ENCODE results near the gene MRPL12. TPM values are rescaled to one million over a fixed set of nuclear protein-coding genes. Genes with fewer than 3 reads are reported as not detected.

MRPL12 gene
- total RNA-seq, 1 experiment from 2014 or later = 139 TPM

- no peak for TF ChIP-seq ZNF281 (CRISPR knock-in tag; IDR thresholded peaks at IDR 0.05)
- TF ChIP-seq, protein P1, sequence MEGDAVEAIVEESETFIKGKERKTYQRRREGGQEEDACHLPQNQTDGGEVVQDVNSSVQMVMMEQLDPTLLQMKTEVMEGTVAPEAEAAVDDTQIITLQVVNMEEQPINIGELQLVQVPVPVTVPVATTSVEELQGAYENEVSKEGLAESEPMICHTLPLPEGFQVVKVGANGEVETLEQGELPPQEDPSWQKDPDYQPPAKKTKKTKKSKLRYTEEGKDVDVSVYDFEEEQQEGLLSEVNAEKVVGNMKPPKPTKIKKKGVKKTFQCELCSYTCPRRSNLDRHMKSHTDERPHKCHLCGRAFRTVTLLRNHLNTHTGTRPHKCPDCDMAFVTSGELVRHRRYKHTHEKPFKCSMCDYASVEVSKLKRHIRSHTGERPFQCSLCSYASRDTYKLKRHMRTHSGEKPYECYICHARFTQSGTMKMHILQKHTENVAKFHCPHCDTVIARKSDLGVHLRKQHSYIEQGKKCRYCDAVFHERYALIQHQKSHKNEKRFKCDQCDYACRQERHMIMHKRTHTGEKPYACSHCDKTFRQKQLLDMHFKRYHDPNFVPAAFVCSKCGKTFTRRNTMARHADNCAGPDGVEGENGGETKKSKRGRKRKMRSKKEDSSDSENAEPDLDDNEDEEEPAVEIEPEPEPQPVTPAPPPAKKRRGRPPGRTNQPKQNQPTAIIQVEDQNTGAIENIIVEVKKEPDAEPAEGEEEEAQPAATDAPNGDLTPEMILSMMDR (IDR thresholded peaks at IDR 0.05) = peak; percentile 28; the same call in 1 of the 2 replicates
- TF ChIP-seq TP53 (CRISPR knock-in tag; IDR thresholded peaks at IDR 0.05) = peak; percentile 68; the same call in 1 of the 2 replicates
- TF ChIP-seq, protein P2, sequence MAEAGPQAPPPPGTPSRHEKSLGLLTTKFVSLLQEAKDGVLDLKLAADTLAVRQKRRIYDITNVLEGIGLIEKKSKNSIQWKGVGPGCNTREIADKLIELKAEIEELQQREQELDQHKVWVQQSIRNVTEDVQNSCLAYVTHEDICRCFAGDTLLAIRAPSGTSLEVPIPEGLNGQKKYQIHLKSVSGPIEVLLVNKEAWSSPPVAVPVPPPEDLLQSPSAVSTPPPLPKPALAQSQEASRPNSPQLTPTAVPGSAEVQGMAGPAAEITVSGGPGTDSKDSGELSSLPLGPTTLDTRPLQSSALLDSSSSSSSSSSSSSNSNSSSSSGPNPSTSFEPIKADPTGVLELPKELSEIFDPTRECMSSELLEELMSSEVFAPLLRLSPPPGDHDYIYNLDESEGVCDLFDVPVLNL (CRISPR knock-in tag; IDR thresholded peaks at IDR 0.05; ENCODE audit: borderline replicate concordance, low read depth) = peak; percentile 81
- TF ChIP-seq ATF1 (CRISPR knock-in tag; IDR thresholded peaks at IDR 0.05) = 0 out of 2 replicates have a peak, but pooled peaks have one; percentile 68
- peak; percentile 14; the same call in 1 of the 2 replicates for TF ChIP-seq RELA (CRISPR knock-in tag; IDR thresholded peaks at IDR 0.05; ENCODE audit: borderline replicate concordance)
- no peak for TF ChIP-seq ZNF512 (CRISPR knock-in tag; IDR thresholded peaks at IDR 0.05; ENCODE audit: borderline replicate concordance)
- peak; percentile 98 for TF ChIP-seq HMGXB4 (CRISPR knock-in tag; IDR thresholded peaks at IDR 0.05)
- TF ChIP-seq ELF4 (CRISPR knock-in tag; IDR thresholded peaks at IDR 0.05; ENCODE audit: low read depth) = peak; percentile 10; the same call in 1 of the 2 replicates
- TF ChIP-seq TCF7 (CRISPR knock-in tag; IDR thresholded peaks at IDR 0.05; ENCODE audit: low read depth) = 0 out of 2 replicates have a peak, but pooled peaks have one; percentile 45
- TF ChIP-seq PRRX2 (CRISPR knock-in tag; IDR thresholded peaks at IDR 0.05) = no peak
- 0 out of 2 replicates have a peak, but pooled peaks have one; percentile 70 for TF ChIP-seq ZBTB43 (CRISPR knock-in tag; IDR thresholded peaks at IDR 0.05)
- peak; percentile 67 for TF ChIP-seq ETV6 (CRISPR knock-in tag; IDR thresholded peaks at IDR 0.05)
- peak; percentile 65; the same call in 1 of the 2 replicates for TF ChIP-seq NFE2L1 (CRISPR knock-in tag; IDR thresholded peaks at IDR 0.05)
- peak; percentile 86 for TF ChIP-seq SP1 (CRISPR knock-in tag; conservative IDR thresholded peaks at IDR 0.05)
- TF ChIP-seq HMGA2 (CRISPR knock-in tag; IDR thresholded peaks at IDR 0.05) = no peak
- peak; percentile 91 for TF ChIP-seq GABPB1 (CRISPR knock-in tag; IDR thresholded peaks at IDR 0.05)
- peak; percentile 85 for TF ChIP-seq FOXP1 (CRISPR knock-in tag; IDR thresholded peaks at IDR 0.05; ENCODE audit: borderline replicate concordance)
Measured at GRCh38 chr17:81702934-81703746, at the start of gene MRPL12 (continued).

All from WTC11 (cell line).